Lower leg skin (tissue), 4 donors: ENCODE measurements around the gene PLD3. TPM values are rescaled to one million over a fixed set of nuclear protein-coding genes. Genes with fewer than 3 reads are reported as not detected.

Source experiments
- DNase-seq, 2 donors: peaks; one replicate each; pipeline ENCODE4 v3.0.0-alpha.2; 2019; ENCODE audit warnings: low spot score in 2 of 2
- H3K4me3 ChIP-seq: fragments of 200-600 bp; sonication (generic); 2 replicates; pipeline ENCODE4 v1.5.1; 2017; ENCODE audit warnings: mild to moderate bottlenecking, low read depth; ENCODE audit not compliant: poor library complexity, severe bottlenecking
- CTCF ChIP-seq, 3 donors: fragments of 450-650 bp; IDR thresholded peaks; one replicate each; pipeline ENCODE4 v1.5.1; 2016; ENCODE audit warnings: antibody characterized with exemption in 3 of 3, mild to moderate bottlenecking in 3 of 3, moderate library complexity in 2 of 3
- POLR2A ChIP-seq, 2 donors: fragments of 450-650 bp; IDR thresholded peaks; one replicate each; pipeline ENCODE4 v1.6.1; 2016 to 2017; ENCODE audit warnings: antibody characterized with exemption in 2 of 2, mild to moderate bottlenecking in 1 of 2, moderate library complexity in 1 of 2
- WGBS, 2 donors: methylation state at CpG; one replicate each; pipeline ENCODE4 v1.1.5; 2018; 5-methylcytosine and 5-hydroxymethylcytosine counted together
- intact Hi-C: fragments of 100-400 bp; cut with DNase I; formaldehyde crosslinking; loops from one replicate; pipeline ENCODE4 v1.15.0; 2023; ENCODE audit warnings: low total_unique reads
- total RNA-seq, 4 donors: library from RNA; depleted of rRNA; stranded (reverse); fragments of >200 nt; gene quantifications; one replicate each; pipeline ENCODE4 v1.1.0, GENCODE V29; 2016

PLD3 gene
- total RNA-seq, 4 donors from 2014 or later = 188 to 287 (median 256) TPM

DNA sequence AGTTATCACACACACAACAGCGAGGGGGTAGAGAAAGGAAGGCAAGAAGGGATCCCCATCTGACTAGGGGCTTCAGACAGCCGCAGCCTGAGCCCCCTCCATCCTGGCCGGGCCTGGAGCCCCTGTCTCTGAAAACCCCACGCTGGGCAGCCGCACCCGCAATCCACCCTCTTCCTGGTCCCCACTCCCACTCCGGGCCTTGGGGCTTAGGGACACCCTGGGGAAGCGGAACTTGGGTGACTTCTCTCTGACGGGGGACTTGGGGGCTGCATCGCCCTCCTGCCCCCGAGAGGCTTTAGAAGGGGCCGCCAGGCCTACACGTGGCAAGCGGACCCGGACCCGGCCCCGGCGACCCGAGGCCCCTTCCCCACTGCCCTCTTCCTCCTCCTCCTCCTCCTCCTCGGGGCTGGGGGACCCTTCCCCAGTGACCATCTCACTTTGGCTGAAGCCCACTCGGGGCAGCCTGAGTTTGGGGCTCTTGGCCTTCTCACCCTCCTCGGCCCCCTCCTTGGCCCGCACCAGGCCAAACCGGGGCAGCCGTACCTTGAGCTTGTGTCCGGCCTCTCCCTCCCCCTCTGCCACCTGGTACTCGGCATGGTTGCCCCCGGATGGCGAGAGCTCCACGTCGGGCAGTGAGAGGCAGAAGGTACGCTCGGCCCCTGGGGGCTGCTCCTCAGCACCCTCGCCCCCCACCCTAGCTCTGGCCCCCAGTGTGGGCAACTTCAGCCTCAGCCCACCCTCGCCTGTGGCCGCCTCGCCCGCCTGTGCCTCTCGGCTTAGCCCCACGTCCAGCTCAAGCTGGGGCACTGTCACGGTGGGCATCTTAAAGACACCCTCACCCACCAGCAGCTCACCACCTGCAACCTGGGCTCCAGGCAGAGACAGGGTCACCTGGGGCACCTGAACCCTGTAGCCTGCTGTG, 45.7 kb downstream of the PLD3 start:
- TF ChIP-seq CTCF (IDR thresholded peaks at IDR 0.05) = no peak
- no peak for TF ChIP-seq POLR2A (IDR thresholded peaks at IDR 0.05)
- WGBS, 2 donors = 90 to 92% methylated on average over 40 to 41 of the region's 41 CpGs
- no peak overlapping the region for H3K4me3 ChIP-seq
- no peak for DNase-seq
- intact Hi-C loops = no loop called here

- DNase-seq = no peak
- intact Hi-C loops = no loop called here
- 76 to 81% methylated on average over 9 to 12 of the region's 13 CpGs for WGBS, 2 donors
- TF ChIP-seq POLR2A (IDR thresholded peaks at IDR 0.05) (no peak), CTCF (IDR thresholded peaks at IDR 0.05) (no peak)
- H3K4me3 ChIP-seq = no peak overlapping the region
These were observed 46.3 kb downstream of the PLD3 start for GRCh38 chr19:40394816-40395210.

DNA sequence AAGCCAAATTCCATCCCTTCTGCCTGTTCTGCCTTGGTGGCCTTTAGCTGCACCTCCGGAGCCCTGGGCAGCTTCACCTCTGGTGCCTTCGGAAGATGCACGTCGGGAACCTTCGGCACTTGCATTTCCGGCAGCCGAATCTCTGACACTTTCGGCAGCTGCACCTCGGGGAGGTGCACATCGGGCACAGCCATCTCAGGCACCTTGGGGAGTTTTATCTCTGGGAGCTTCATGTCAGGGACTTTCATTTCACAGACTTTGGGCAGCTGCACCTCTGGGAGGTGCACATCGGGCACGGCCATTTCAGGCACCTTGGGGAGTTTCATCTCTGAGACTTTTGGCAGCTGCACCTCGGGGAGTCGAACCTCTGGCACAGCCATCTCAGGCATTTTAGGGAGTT, 47.5 kb downstream of the PLD3 start:
- intact Hi-C loops = no loop called here
- WGBS, 2 donors = 82 to 89% methylated on average over 14 of the region's 14 CpGs
- no peak for DNase-seq
- TF ChIP-seq POLR2A (IDR thresholded peaks at IDR 0.05) = no peak
- no peak for TF ChIP-seq CTCF (IDR thresholded peaks at IDR 0.05)
- no peak overlapping the region for H3K4me3 ChIP-seq

DNA sequence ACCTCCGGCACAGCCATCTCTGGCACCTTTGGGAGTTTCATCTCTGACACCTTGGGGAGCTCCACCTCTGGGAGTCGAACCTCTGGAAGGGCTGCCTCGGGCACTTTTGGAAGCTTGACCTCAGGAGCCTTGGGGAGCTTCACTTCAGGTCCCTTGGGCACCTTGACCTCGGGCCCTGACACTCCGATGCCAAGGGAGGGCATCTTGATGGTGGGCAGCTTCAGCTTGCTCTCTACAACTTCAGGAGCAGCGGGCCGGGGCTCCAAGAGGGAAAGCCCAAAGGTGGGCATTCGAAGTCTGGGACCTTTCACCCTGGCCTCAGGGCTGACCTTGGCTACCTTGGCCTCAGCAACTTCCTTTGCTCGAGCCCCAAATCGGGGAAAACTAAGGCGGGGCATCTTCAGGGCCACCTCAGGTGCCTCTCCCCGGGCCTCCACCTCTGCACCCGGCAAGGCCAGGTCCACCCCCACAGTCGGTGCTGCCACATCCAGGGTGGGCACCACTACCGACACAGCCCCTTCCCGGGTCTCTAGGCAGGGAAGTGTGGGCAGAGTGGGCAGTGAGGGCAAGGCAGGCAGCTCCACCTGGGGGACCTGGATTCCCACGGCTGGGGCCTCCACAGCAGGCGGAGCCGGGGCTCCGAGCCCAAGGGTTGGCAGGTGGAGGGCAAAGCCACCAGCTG, 48.5 kb downstream of the PLD3 start:
- intact Hi-C loops = no loop called here
- no peak for DNase-seq
- 88 to 91% methylated on average over 19 to 20 of the region's 20 CpGs for WGBS, 2 donors
- TF ChIP-seq CTCF (IDR thresholded peaks at IDR 0.05) = no peak
- TF ChIP-seq POLR2A (IDR thresholded peaks at IDR 0.05) = no peak
- no peak overlapping the region for H3K4me3 ChIP-seq

GRCh38 chr19:40397568-40397906, 49.0 kb downstream of the PLD3 start:
- no peak for DNase-seq
- H3K4me3 ChIP-seq = no peak overlapping the region
- intact Hi-C loops = no loop called here
- no peak for TF ChIP-seq CTCF (IDR thresholded peaks at IDR 0.05)
- TF ChIP-seq POLR2A (IDR thresholded peaks at IDR 0.05) = no peak
- WGBS, 2 donors = 94 to 96% methylated on average over 20 to 22 of the region's 22 CpGs
